ENCODE data around the gene SPATA3. TPM values are rescaled to one million over a fixed set of nuclear protein-coding genes. Genes with fewer than 3 reads are reported as not detected.

The SPATA3 gene
- total and polyA plus RNA-seq, 2 experiments from 2014 or later = not detected

DNA sequence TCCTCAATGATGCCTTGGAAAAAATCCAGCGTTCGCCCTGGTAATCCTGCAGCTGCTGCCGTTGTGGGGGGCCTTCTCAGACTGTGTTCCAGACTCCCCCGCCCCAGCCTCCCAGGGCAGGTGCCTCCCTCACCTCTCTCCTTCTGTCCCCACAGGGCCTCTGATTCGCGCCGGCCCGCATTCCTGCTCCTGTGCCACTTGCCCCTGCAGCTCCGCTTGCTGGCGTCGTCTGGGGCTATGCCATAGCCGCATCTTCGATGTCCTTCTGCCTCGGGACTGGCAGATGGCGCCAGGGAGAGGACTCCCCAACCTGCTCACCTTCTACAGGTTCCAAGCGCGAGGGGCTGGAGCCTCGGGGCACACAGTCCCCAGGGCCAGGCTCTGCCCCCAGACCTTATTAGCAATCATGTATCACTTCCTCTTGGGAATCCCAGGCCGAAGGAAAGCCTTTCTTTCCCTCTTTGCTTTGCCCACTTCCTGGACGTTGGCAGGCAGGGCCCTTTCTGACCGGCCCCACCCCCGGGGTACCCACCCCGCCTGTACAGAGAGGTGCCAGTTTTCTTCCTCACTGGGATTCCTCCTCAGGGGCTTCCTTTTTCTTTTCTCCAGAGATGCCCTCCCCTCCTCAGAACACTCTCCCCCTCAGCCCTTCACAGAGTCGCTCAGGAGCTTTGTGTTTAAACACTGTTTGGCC is 4.4 kb downstream of the SPATA3 start:
- Histone ChIP-seq H3K27ac (ENCODE audit: low read depth) (no peak overlapping the region), H3K4me1 (ENCODE audit: insufficient read depth) (no peaks in the 10 kb centered on the region), H3K4me3 (no peak overlapping the region), H3K36me3 (ENCODE audit: insufficient read depth) (no peaks in the 10 kb centered on the region), H4K20me1 (replicated peaks; ENCODE audit: insufficient read depth) (no peaks in the 10 kb centered on the region), H3K79me2 (replicated peaks; ENCODE audit: insufficient read depth) (no peaks in the 10 kb centered on the region), H3K4me2 (peak overlapping the region; percentile 57; the same call in 1 of the 2 replicates), H3K27me3 (ENCODE audit: insufficient read depth) (0 out of 2 replicates have a peak, but pooled peaks cover 8% of the 10 kb centered on the region), H3F3A (replicated peaks; ENCODE audit: low read depth) (no peaks in the 10 kb centered on the region), H2AFZ (peak overlapping the region; percentile 43; the same call in 1 of the 2 replicates), H3K9me2 (ENCODE audit: insufficient read depth) (peaks cover 7% of the 10 kb centered on the region; the same call in 1 of the 2 replicates)
- H3K27me3 Mint-ChIP-seq (ENCODE audit: insufficient read depth, low read depth, poor library complexity) = peaks cover 6% of the 10 kb centered on the region
- H3K9me3 Mint-ChIP-seq = peaks cover 16% of the 10 kb centered on the region
- TF ChIP-seq, protein P1, sequence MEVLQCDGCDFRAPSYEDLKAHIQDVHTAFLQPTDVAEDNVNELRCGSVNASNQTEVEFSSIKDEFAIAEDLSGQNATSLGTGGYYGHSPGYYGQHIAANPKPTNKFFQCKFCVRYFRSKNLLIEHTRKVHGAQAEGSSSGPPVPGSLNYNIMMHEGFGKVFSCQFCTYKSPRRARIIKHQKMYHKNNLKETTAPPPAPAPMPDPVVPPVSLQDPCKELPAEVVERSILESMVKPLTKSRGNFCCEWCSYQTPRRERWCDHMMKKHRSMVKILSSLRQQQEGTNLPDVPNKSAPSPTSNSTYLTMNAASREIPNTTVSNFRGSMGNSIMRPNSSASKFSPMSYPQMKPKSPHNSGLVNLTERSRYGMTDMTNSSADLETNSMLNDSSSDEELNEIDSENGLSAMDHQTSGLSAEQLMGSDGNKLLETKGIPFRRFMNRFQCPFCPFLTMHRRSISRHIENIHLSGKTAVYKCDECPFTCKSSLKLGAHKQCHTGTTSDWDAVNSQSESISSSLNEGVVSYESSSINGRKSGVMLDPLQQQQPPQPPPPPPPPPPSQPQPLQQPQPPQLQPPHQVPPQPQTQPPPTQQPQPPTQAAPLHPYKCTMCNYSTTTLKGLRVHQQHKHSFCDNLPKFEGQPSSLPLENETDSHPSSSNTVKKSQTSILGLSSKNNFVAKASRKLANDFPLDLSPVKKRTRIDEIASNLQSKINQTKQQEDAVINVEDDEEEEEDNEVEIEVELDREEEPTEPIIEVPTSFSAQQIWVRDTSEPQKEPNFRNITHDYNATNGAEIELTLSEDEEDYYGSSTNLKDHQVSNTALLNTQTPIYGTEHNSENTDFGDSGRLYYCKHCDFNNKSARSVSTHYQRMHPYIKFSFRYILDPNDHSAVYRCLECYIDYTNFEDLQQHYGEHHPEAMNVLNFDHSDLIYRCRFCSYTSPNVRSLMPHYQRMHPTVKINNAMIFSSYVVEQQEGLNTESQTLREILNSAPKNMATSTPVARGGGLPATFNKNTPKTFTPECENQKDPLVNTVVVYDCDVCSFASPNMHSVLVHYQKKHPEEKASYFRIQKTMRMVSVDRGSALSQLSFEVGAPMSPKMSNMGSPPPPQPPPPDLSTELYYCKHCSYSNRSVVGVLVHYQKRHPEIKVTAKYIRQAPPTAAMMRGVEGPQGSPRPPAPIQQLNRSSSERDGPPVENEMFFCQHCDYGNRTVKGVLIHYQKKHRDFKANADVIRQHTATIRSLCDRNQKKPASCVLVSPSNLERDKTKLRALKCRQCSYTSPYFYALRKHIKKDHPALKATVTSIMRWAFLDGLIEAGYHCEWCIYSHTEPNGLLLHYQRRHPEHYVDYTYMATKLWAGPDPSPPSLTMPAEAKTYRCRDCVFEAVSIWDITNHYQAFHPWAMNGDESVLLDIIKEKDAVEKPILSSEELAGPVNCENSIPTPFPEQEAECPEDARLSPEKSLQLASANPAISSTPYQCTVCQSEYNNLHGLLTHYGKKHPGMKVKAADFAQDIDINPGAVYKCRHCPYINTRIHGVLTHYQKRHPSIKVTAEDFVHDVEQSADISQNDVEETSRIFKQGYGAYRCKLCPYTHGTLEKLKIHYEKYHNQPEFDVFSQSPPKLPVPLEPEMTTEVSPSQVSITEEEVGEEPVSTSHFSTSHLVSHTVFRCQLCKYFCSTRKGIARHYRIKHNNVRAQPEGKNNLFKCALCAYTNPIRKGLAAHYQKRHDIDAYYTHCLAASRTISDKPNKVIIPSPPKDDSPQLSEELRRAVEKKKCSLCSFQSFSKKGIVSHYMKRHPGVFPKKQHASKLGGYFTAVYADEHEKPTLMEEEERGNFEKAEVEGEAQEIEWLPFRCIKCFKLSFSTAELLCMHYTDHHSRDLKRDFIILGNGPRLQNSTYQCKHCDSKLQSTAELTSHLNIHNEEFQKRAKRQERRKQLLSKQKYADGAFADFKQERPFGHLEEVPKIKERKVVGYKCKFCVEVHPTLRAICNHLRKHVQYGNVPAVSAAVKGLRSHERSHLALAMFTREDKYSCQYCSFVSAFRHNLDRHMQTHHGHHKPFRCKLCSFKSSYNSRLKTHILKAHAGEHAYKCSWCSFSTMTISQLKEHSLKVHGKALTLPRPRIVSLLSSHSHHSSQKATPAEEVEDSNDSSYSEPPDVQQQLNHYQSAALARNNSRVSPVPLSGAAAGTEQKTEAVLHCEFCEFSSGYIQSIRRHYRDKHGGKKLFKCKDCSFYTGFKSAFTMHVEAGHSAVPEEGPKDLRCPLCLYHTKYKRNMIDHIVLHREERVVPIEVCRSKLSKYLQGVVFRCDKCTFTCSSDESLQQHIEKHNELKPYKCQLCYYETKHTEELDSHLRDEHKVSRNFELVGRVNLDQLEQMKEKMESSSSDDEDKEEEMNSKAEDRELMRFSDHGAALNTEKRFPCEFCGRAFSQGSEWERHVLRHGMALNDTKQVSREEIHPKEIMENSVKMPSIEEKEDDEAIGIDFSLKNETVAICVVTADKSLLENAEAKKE (CRISPR knock-in tag; IDR thresholded peaks at IDR 0.05) = peak; percentile 49; the same call in 1 of the 2 replicates
- TF ChIP-seq, protein P2, sequence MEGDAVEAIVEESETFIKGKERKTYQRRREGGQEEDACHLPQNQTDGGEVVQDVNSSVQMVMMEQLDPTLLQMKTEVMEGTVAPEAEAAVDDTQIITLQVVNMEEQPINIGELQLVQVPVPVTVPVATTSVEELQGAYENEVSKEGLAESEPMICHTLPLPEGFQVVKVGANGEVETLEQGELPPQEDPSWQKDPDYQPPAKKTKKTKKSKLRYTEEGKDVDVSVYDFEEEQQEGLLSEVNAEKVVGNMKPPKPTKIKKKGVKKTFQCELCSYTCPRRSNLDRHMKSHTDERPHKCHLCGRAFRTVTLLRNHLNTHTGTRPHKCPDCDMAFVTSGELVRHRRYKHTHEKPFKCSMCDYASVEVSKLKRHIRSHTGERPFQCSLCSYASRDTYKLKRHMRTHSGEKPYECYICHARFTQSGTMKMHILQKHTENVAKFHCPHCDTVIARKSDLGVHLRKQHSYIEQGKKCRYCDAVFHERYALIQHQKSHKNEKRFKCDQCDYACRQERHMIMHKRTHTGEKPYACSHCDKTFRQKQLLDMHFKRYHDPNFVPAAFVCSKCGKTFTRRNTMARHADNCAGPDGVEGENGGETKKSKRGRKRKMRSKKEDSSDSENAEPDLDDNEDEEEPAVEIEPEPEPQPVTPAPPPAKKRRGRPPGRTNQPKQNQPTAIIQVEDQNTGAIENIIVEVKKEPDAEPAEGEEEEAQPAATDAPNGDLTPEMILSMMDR (conservative IDR thresholded peaks at IDR 0.05; ENCODE audit: low read depth in 2 of 2) = peak; percentile 42 to 75
- TF ChIP-seq CREB1 (CRISPR knock-in tag; IDR thresholded peaks at IDR 0.05; ENCODE audit: low read depth) (no peak), POLR2AphosphoS5 (IDR thresholded peaks at IDR 0.05; ENCODE audit: low read depth) (no peak), STAT1 (IDR thresholded peaks at IDR 0.05; ENCODE audit: unreplicated experiment) (no peak), EZH2phosphoT487 (IDR thresholded peaks at IDR 0.05; ENCODE audit: unreplicated experiment) (no peak), NANOG (IDR thresholded peaks at IDR 0.05; ENCODE audit: borderline replicate concordance) (no peak), JUNB (IDR thresholded peaks at IDR 0.05; ENCODE audit: unreplicated experiment) (no peak), ZNF331 (CRISPR knock-in tag; IDR thresholded peaks at IDR 0.05; ENCODE audit: low read depth) (no peak), ZNF114 (CRISPR knock-in tag; IDR thresholded peaks at IDR 0.05) (no peak), EZH2 (IDR thresholded peaks at IDR 0.05; ENCODE audit: low read depth, unreplicated experiment) (no peak)
- TF ChIP-seq, protein P3, sequence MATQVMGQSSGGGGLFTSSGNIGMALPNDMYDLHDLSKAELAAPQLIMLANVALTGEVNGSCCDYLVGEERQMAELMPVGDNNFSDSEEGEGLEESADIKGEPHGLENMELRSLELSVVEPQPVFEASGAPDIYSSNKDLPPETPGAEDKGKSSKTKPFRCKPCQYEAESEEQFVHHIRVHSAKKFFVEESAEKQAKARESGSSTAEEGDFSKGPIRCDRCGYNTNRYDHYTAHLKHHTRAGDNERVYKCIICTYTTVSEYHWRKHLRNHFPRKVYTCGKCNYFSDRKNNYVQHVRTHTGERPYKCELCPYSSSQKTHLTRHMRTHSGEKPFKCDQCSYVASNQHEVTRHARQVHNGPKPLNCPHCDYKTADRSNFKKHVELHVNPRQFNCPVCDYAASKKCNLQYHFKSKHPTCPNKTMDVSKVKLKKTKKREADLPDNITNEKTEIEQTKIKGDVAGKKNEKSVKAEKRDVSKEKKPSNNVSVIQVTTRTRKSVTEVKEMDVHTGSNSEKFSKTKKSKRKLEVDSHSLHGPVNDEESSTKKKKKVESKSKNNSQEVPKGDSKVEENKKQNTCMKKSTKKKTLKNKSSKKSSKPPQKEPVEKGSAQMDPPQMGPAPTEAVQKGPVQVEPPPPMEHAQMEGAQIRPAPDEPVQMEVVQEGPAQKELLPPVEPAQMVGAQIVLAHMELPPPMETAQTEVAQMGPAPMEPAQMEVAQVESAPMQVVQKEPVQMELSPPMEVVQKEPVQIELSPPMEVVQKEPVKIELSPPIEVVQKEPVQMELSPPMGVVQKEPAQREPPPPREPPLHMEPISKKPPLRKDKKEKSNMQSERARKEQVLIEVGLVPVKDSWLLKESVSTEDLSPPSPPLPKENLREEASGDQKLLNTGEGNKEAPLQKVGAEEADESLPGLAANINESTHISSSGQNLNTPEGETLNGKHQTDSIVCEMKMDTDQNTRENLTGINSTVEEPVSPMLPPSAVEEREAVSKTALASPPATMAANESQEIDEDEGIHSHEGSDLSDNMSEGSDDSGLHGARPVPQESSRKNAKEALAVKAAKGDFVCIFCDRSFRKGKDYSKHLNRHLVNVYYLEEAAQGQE (IDR thresholded peaks at IDR 0.05; ENCODE audit: unreplicated experiment) = no peak
- TF ChIP-seq, protein P4, sequence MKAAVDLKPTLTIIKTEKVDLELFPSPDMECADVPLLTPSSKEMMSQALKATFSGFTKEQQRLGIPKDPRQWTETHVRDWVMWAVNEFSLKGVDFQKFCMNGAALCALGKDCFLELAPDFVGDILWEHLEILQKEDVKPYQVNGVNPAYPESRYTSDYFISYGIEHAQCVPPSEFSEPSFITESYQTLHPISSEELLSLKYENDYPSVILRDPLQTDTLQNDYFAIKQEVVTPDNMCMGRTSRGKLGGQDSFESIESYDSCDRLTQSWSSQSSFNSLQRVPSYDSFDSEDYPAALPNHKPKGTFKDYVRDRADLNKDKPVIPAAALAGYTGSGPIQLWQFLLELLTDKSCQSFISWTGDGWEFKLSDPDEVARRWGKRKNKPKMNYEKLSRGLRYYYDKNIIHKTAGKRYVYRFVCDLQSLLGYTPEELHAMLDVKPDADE (IDR thresholded peaks at IDR 0.05) = no peak
- H3K36me3 Mint-ChIP-seq (ENCODE audit: low read depth) = peaks cover 7% of the 10 kb centered on the region
- peak; percentile 84 for DNase-seq (ENCODE audit: low spot score)
- peak; percentile 99 for ATAC-seq
- H3K4me3 Mint-ChIP-seq = no peak overlapping the region
- H3K4me1 Mint-ChIP-seq = peaks cover 8% of the 10 kb centered on the region; the same call in 2 of the 3 replicates
- no peak overlapping the region for H3K27ac Mint-ChIP-seq
